ENCODE measurements around the gene CYSTM1. TPM values are rescaled to one million over a fixed set of nuclear protein-coding genes. Genes with fewer than 3 reads are reported as not detected.

Gene CYSTM1
- total RNA-seq, 1 donor from 2014 or later: 28.1 TPM

DNA sequence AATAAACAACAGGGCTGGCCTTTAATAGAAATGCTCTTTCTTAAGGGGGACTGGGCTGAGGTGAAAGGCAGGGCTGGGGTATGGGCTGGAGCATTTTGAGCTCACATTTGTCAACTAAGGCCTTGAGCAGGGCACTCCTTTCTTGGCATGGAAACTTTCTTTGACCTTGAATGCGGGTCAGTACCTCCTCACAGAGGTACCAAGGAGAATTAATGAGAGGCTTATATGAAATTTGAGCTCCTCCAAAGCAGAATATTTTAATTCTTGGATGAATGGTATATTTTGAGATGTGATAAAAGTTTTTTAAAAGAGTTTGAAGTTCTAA is 3.1 kb downstream of the CYSTM1 start:
- peaks cover 18% of the 10 kb centered on the region for H3K4me1 Mint-ChIP-seq (ENCODE audit: low read depth)

DNA sequence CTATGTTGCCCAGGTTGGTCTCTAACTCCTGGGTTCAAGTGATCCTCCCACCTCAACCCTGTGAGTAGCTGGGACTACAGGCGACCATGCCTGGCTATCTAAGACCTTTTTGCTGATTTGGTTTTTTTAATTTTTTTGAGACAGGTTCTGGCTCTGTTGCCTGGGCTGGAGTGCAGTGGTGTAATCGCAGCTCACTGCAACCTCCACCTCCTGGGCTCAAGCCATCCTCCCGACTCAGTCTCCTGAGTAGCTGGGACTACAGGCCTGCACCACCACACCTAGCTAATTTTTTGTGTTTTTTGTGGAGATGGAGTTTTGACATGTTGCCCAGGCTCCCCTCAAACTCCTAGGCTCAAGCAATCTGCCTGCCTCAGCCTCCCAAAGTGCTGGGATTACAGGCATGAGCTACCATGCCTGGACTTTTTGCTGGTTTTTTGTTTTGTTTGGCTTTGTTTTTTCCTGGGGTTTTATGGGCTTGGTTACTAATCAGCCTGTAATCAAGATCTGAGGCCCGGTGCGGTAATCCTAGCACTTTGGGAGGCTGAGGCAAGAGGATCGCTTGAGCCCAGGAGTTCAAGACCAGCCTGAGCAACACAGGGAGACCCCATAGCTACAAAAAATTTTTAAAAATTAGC is 3.6 kb downstream of the CYSTM1 start:
- no peaks in the 10 kb centered on the region for H3K9me3 Mint-ChIP-seq (ENCODE audit: low read depth)
- H3K4me1 Mint-ChIP-seq (ENCODE audit: low read depth): peaks cover 18% of the 10 kb centered on the region
- TF ChIP-seq, protein P1, sequence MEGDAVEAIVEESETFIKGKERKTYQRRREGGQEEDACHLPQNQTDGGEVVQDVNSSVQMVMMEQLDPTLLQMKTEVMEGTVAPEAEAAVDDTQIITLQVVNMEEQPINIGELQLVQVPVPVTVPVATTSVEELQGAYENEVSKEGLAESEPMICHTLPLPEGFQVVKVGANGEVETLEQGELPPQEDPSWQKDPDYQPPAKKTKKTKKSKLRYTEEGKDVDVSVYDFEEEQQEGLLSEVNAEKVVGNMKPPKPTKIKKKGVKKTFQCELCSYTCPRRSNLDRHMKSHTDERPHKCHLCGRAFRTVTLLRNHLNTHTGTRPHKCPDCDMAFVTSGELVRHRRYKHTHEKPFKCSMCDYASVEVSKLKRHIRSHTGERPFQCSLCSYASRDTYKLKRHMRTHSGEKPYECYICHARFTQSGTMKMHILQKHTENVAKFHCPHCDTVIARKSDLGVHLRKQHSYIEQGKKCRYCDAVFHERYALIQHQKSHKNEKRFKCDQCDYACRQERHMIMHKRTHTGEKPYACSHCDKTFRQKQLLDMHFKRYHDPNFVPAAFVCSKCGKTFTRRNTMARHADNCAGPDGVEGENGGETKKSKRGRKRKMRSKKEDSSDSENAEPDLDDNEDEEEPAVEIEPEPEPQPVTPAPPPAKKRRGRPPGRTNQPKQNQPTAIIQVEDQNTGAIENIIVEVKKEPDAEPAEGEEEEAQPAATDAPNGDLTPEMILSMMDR (IDR thresholded peaks at IDR 0.05; ENCODE audit: unreplicated experiment): no peak
- no peak overlapping the region for H3K27ac Mint-ChIP-seq
- H3K4me3 Mint-ChIP-seq (ENCODE audit: low read depth): no peak overlapping the region
- peaks cover 3% of the 10 kb centered on the region for H3K27me3 Mint-ChIP-seq
- no peaks in the 10 kb centered on the region for H3K36me3 Mint-ChIP-seq (ENCODE audit: insufficient read depth)
- DNase-seq (ENCODE audit: low spot score, unreplicated experiment): no peak

More for the DNA sequence above, 3.1 kb downstream of the CYSTM1 start:
- no peaks in the 10 kb centered on the region for H3K9me3 Mint-ChIP-seq (ENCODE audit: low read depth)
- H3K4me3 Mint-ChIP-seq (ENCODE audit: low read depth): no peak overlapping the region
- H3K27ac Mint-ChIP-seq: no peak overlapping the region
- no peak for DNase-seq (ENCODE audit: low spot score, unreplicated experiment)
- TF ChIP-seq, protein P1 (IDR thresholded peaks at IDR 0.05; ENCODE audit: unreplicated experiment): no peak
- H3K36me3 Mint-ChIP-seq (ENCODE audit: insufficient read depth): no peaks in the 10 kb centered on the region
- H3K27me3 Mint-ChIP-seq: peaks cover 8% of the 10 kb centered on the region

DNA sequence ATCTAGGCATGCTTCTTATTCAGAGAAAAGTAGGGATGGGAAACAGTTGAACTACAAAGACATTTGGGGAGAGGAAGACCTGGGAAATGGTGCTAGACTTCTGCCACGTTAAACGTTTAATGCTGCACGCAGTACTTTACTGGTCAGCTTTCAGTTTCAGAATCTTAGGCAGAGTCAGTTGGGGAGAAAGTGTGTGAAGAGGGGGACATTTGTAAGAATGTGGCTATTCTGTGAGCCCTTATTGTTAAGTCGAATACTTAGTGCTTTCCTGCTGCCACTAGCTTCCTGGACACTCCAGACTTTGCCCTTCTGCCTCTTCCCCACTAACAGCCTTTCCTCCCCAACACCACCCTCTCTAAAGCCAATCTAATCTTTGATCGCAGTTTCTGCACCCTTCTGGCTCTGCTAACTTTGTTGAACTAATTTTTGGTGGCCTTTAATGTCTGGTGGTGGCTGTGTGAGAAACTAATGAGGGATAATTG is 6.1 kb downstream of the CYSTM1 start:
- H3K27ac Mint-ChIP-seq: peak overlapping the region; percentile 4
- TF ChIP-seq, protein P1 (IDR thresholded peaks at IDR 0.05; ENCODE audit: unreplicated experiment): no peak
- H3K36me3 Mint-ChIP-seq (ENCODE audit: insufficient read depth): no peaks in the 10 kb centered on the region
- H3K4me3 Mint-ChIP-seq (ENCODE audit: low read depth): no peak overlapping the region
- H3K9me3 Mint-ChIP-seq (ENCODE audit: low read depth): no peaks in the 10 kb centered on the region
- no peak for DNase-seq (ENCODE audit: low spot score, unreplicated experiment)
- no peaks in the 10 kb centered on the region for H3K27me3 Mint-ChIP-seq
- H3K4me1 Mint-ChIP-seq (ENCODE audit: low read depth): peaks cover 13% of the 10 kb centered on the region

DNA sequence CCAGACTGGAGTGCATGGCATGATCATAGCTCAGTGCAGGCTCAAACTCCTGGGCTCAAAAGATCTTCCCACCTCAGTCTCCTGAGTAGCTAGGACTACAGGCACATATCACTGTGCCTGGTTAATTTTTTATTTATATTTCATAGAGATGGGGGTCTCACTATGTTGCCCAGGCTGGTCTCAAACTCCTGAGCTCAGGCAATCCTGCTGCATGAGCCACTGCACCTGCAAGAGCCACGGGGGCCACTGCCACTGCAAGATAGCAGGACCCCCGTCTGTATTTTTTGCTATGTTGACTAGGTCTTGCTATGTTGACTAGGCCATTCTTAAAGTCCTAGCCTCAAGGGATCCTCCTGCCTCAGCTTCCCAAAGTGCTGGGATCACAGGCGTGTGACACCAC is 6.5 kb downstream of the CYSTM1 start:
- Mint-ChIP-seq H3K4me3 (ENCODE audit: low read depth) (no peak overlapping the region), H3K27me3 (no peaks in the 10 kb centered on the region), H3K36me3 (ENCODE audit: insufficient read depth) (no peaks in the 10 kb centered on the region), H3K4me1 (ENCODE audit: low read depth) (peaks cover 11% of the 10 kb centered on the region), H3K27ac (no peak overlapping the region), H3K9me3 (ENCODE audit: low read depth) (no peaks in the 10 kb centered on the region)
- TF ChIP-seq, protein P1 (IDR thresholded peaks at IDR 0.05; ENCODE audit: unreplicated experiment): no peak
- no peak for DNase-seq (ENCODE audit: low spot score, unreplicated experiment)

DNA sequence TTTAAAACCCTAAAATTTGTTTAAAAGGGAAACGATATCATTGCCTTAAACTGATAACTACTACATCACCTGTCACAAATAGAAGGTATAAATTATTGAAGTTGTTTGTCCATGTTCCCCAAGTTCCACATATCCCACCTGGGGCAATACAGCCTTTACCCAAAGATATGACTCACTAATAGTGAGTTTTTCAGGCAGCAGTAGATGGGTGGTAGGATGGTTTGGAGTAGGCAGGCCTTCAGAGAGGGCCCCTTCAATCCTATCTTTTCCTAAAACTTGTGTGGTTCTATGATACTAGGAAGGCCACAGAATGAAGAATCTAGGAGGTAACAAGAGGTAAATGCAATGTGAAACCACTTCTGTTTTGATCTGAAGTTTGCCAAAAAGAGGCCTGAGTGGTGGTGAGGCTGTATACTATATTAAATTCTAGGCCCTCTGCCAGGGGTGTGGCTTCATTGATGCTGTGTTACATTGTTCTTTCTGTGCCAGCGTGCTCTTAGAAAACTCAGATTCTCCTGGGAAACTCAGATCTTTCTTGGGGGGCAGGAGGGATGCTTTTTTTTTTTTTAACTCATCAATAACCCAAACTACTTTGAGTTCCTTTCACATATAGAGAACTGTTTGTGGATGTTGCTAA is 7.2 kb downstream of the CYSTM1 start:
- TF ChIP-seq, protein P1 (IDR thresholded peaks at IDR 0.05; ENCODE audit: unreplicated experiment): no peak
- peak overlapping the region; percentile 11 for H3K27ac Mint-ChIP-seq
- no peaks in the 10 kb centered on the region for H3K9me3 Mint-ChIP-seq (ENCODE audit: low read depth)

More for the DNA sequence above, 7.2 kb downstream of the CYSTM1 start:
- peaks cover 12% of the 10 kb centered on the region for H3K4me1 Mint-ChIP-seq (ENCODE audit: low read depth)
- no peak for DNase-seq (ENCODE audit: low spot score, unreplicated experiment)
- H3K4me3 Mint-ChIP-seq (ENCODE audit: low read depth): no peak overlapping the region
- no peaks in the 10 kb centered on the region for H3K27me3 Mint-ChIP-seq
- H3K36me3 Mint-ChIP-seq (ENCODE audit: insufficient read depth): no peaks in the 10 kb centered on the region

Data from progenitor cell of endocrine pancreas (in vitro differentiated cells).